Muscle of arm (tissue), 12 donors: ENCODE results near the gene EOGT. TPM values are rescaled to one million over a fixed set of nuclear protein-coding genes. Genes with fewer than 3 reads are reported as not detected.

Experiments
- DNase-seq: peaks from one replicate; pipeline ENCODE4 v3.0.0-alpha.2; 2013
- polyA plus RNA-seq, 12 donors: library from polyadenylated mRNA; unstranded; fragments of 120-200 nt; gene quantifications; one replicate each; pipeline ENCODE4 v1.2.1, GENCODE V29; 2013; ENCODE audit not compliant: insufficient read length in 12 of 12

Gene EOGT
- polyA plus RNA-seq, 12 donors: 15.4 to 30.1 (median 20.2) TPM; not detected in 1

- no peak for DNase-seq
Measured at GRCh38 chr3:69011096-69011730, 2.3 kb downstream of the EOGT start.

- DNase-seq: peak; percentile 41
Measured at GRCh38 chr3:69009559-69010410, 3.7 kb downstream of the EOGT start.

- no peak for DNase-seq
Measured at GRCh38 chr3:69008980-69009379, 4.5 kb downstream of the EOGT start.

- no peak for DNase-seq
Measured at GRCh38 chr3:69005791-69006482, 7.5 kb downstream of the EOGT start.

- DNase-seq: peak; percentile 43
Measured at GRCh38 chr3:69005071-69005790, 8.3 kb downstream of the EOGT start.

- DNase-seq: no peak
Measured at GRCh38 chr3:69004138-69004537, 9.3 kb downstream of the EOGT start.

GRCh38 chr3:68999605-69000004, 13.9 kb downstream of the EOGT start:
- no peak for DNase-seq

- DNase-seq: no peak
Measured at GRCh38 chr3:68999158-68999557, 14.3 kb downstream of the EOGT start.

- no peak for DNase-seq
Measured at GRCh38 chr3:68997887-68998286, 15.6 kb downstream of the EOGT start.

- DNase-seq: no peak
Measured at GRCh38 chr3:68996356-68996995, 17.0 kb downstream of the EOGT start.

- DNase-seq: no peak
Measured at GRCh38 chr3:68988740-68989139, 24.7 kb downstream of the EOGT start.

- no peak for DNase-seq
Measured at GRCh38 chr3:68987322-68987721, 26.2 kb downstream of the EOGT start.

GRCh38 chr3:68986496-68987208, 26.8 kb downstream of the EOGT start:
- DNase-seq: no peak

- DNase-seq: no peak
Measured at GRCh38 chr3:68985146-68985790, 28.2 kb downstream of the EOGT start.

GRCh38 chr3:68984011-68984530, 29.4 kb downstream of the EOGT start:
- DNase-seq: no peak

GRCh38 chr3:68977486-68978167, 35.9 kb downstream of the EOGT start:
- no peak for DNase-seq

GRCh38 chr3:68974711-68975110, 38.8 kb downstream of the EOGT start:
- DNase-seq: no peak

- DNase-seq: no peak
Measured at GRCh38 chr3:68973639-68974038, 39.8 kb downstream of the EOGT start.

GRCh38 chr3:68972358-68972979, 41.0 kb downstream of the EOGT start:
- DNase-seq: peak; percentile 26
